A549 treated with GW870086 at 1 μM for 4 hours (cell line): Measurements from ENCODE around the gene FAM228B. TPM values are rescaled to one million over a fixed set of nuclear protein-coding genes. Genes with fewer than 3 reads are reported as not detected.

ENCODE experiments used
- total RNA-seq: library from RNA; stranded (reverse); fragments of 200-300 nt; extraction: Qiagen RNA extraction; gene quantifications from 5 replicates; pipeline ENCODE4 v1.2.3, GENCODE V29; 2022; ENCODE audit warnings: low read depth

The FAM228B gene
- 1.8 to 2.9 TPM (median 2.4 TPM) in 5 replicates for total RNA-seq

GRCh38 chr2:24123195-24123921 is at the start of gene FAM228B, which contains the start of gene PFN4:
TSS of gene FAM228B (plus strand) at chr2:24123469. CDS start at chr2:24124362, 893 bp downstream.
TSS of gene PFN4 (minus strand) at chr2:24123334. CDS start at chr2:24122535, 799 bp downstream.

GRCh38 chr2:24075915-24076848 is 47.1 kb upstream of the FAM228B start, which contains the start of gene SF3B6:
TSS of gene SF3B6 (minus strand) at chr2:24076326. CDS start at chr2:24076229, 97 bp downstream.

DNA sequence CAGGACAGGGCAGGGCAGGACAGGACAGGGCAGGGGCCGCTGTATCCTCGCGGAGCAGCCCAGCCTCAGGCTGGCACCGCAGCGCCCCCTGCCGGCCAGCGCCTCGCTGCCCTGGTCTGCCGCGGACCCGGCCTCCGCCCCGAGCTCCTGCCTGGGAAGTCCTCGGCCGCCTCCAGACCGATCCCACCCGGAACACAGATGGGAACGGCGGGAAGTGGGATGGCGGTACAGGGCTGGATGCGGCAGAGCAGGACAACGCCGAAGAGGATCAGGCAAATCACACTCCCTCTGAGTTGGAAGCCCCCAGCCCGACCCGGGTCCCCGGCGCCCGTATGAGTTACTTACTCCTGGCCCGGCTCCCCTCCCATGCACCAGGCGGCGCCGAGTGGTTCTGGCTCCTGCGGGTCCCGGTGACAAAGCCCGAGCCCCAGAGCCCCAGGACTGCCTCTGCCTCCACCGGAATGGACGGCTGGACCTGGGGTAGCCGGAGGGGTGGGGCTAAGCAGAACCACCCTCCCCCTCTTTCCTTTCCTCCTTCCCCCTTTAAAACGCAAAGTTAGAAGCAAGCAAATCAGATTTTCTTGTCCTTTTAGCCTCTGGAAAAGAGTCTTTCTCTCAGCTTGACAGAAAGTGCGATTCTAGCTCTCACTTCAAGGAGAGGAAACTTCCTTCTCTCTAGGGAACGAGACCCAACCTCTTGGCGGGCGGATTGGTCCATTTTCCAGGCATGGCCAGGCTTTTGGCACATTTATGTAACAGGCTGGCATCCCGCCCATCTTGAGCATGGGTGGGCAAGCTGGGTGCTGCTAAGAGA is 38.7 kb upstream of the FAM228B start, which contains the start of gene TP53I3:
Gene TP53I3 (minus strand): TSS at position 449 of the 814 bp plus-strand sequence. CDS start 508 bp downstream, outside the sequence.

DNA sequence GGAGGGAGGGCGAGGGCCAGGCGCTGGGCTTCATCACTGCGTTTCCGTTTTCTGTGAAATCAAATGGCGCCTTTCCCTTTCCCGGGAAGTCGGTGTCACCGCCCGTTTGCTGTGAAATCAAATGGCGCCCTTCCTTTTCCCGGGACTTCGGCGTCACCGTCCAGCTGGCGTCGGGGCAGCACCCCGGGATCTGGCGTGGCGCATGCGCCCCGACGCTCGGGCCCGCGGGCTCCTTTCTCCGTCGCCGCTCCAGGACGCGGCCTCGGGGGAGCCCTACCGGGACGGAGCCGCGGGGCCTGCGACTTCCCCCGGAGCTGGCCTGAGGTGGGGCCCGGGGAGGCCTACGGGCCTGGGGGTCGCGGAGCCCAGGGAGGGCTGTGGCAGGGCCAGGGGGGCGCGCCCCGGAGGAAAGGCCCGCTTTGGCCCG is 51.6 kb downstream of the FAM228B start, which contains the start of gene FAM228A:
Gene FAM228A (plus strand): TSS at position 203 of the 427 bp plus-strand sequence. CDS start 428 bp downstream, outside the sequence.

Other genes starting within 250 kb of the FAM228B start
- 5.3 to 8.2 TPM (median 7.0 TPM) in 5 replicates for gene ATAD2B, start 196.3 kb upstream of the FAM228B start, total RNA-seq
- 18.6 to 24.5 TPM (median 23.6 TPM) in 5 replicates for gene UBXN2A, start 183.0 kb upstream of the FAM228B start, total RNA-seq
- gene MFSD2B, start 113.4 kb upstream of the FAM228B start, total RNA-seq = 0.29 to 0.42 TPM (median 0.34 TPM) in 5 replicates
- gene WDCP, start 76.1 kb upstream of the FAM228B start, total RNA-seq = 11.3 to 17.0 TPM (median 14.0 TPM) in 5 replicates
- gene FKBP1B, start 73.7 kb upstream of the FAM228B start, total RNA-seq = 10.1 to 13.2 TPM (median 11.8 TPM) in 5 replicates
- 167 to 220 TPM (median 177 TPM) in 5 replicates for gene SF3B6, start 47.1 kb upstream of the FAM228B start, total RNA-seq
- 257 to 283 TPM (median 269 TPM) in 5 replicates for gene TP53I3, start 38.6 kb upstream of the FAM228B start, total RNA-seq
- gene PFN4, start 135 bp upstream of the FAM228B start, total RNA-seq = 0.82 to 1.6 TPM (median 1.4 TPM) in 5 replicates
- not detected in 5 replicates for gene FAM228A, start 51.6 kb downstream of the FAM228B start, total RNA-seq
- 14.8 to 23.8 TPM (median 19.7 TPM) in 5 replicates for gene ITSN2, start 237.1 kb downstream of the FAM228B start, total RNA-seq